ENCODE measurements around the gene RALGAPB.

- TF ChIP-seq NFIC (IDR thresholded peaks at IDR 0.05) (no peak), EP300 (IDR thresholded peaks at IDR 0.05; ENCODE audit: borderline replicate concordance) (no peak), CEBPB (IDR thresholded peaks at IDR 0.05) (no peak), EGR1 (IDR thresholded peaks at IDR 0.05) (no peak), YY1 (IDR thresholded peaks at IDR 0.05; ENCODE audit: low read depth) (no peak), MAX (IDR thresholded peaks at IDR 0.05) (no peak), CREB1 (IDR thresholded peaks at IDR 0.05; ENCODE audit: low read depth) (no peak), REST (IDR thresholded peaks at IDR 0.05; ENCODE audit: low read depth) (no peak), RAD21 (IDR thresholded peaks at IDR 0.05; ENCODE audit: low read depth) (no peak)
These were observed 51.1 kb downstream of the RALGAPB start for GRCh38 chr20:38523697-38524096.

Measured in Ishikawa (cell line).